Psoas muscle (tissue), 8 donors: Measurements from ENCODE around the gene CIZ1. TPM values are rescaled to one million over a fixed set of nuclear protein-coding genes. Genes with fewer than 3 reads are reported as not detected.

Source experiments
- ATAC-seq, 4 donors: fragments of 200-7000 bp; cut with Tn5 transposase; one replicate each; pipeline ENCODE4 v1.9.1; 2020; ENCODE audit warnings: moderate library complexity in 3 of 4, mild to moderate bottlenecking in 2 of 4
- DNase-seq, 2 donors: peaks; one replicate each; pipeline ENCODE4 v3.0.0-alpha.2; 2020
- H3K27ac ChIP-seq: fragments of 200-600 bp; one replicate; pipeline ENCODE4 v1.8.0; 2022
- H3K27me3 ChIP-seq, 3 donors: fragments of 200-600 bp in 1 of 3; one replicate each; pipeline versions ENCODE4 v1.6.1 to v1.8.0; 2013 to 2022; ENCODE audit warnings: low read length in 2 of 3, mild to moderate bottlenecking in 2 of 3, moderate library complexity in 1 of 3; ENCODE audit not compliant: insufficient read depth in 3 of 3
- H3K36me3 ChIP-seq, 2 donors: fragments of 200-600 bp in 1 of 2; one replicate each; pipeline versions ENCODE4 v1.6.1 to v1.8.0; 2013 to 2022; ENCODE audit warnings: low read depth in 1 of 2, mild to moderate bottlenecking in 1 of 2, moderate library complexity in 1 of 2; ENCODE audit not compliant: insufficient read depth in 1 of 2
- H3K4me1 ChIP-seq: fragments of 200-600 bp; one replicate; pipeline ENCODE4 v1.8.0; 2022
- H3K4me3 ChIP-seq: fragments of 200-600 bp; one replicate; pipeline ENCODE4 v1.8.0; 2022; ENCODE audit warnings: mild to moderate bottlenecking
- H3K9me3 ChIP-seq: fragments of 200-600 bp; one replicate; pipeline ENCODE4 v1.8.0; 2022
- WGBS, 3 donors: extraction: QIAGEN DNeasy Blood & Tissue Kit; methylation state at CpG; one replicate each; pipeline versions ENCODE4 v1.1.6 to v1.1.7; 2013; 5-methylcytosine and 5-hydroxymethylcytosine counted together
- intact Hi-C, 2 donors: fragments of 100-400 bp; cut with DNase I; formaldehyde crosslinking; loops; one replicate each; pipeline versions ENCODE4 v1.11.0 to v1.14.2; 2022
- polyA plus RNA-seq, 3 donors: library from polyadenylated mRNA; stranded (reverse); fragments of 200-250 nt; gene quantifications; one replicate each; pipeline ENCODE4 v1.2.3, GENCODE V29; 2013
- total RNA-seq, 4 donors: library from RNA; stranded (reverse); fragmentation: NEBNext Ultra II Directional in 2 of 4; extraction: Animal tissue kit (Norgen Biotek cat#: 25700) in 2 of 4; gene quantifications; one replicate each; pipeline versions ENCODE4 v1.2.1 to v1.2.4, GENCODE V29; 2021 to 2023
- TF ChIP-seq, protein P1 (sequence below): fragments of 200-600 bp; IDR thresholded peaks from one replicate; pipeline ENCODE4 v1.8.0; 2022; ENCODE audit warnings: antibody characterized with exemption
- donor health status: healthy with polysubstance abuse.
- donor health status: DM: no; HTN: no; CAD: no; lungs with moderate emphysema.
- donor health status: Bipolar disorder and iron deficiency.
- donor health status: healthy.
- donor health status: DM: yes; HTN: yes; CAD: no.
- donor health status: DM: no; HTN: no; CAD: no.
- donor health status: DM: no; HTN: no; CAD: no.
- donor health status: DM: yes; HTN: yes; CAD: no.

CIZ1 gene
- total and polyA plus RNA-seq, 7 donors: 36.2 to 119 (median 86.0) TPM

- ATAC-seq: peak in 1 of 4 donors; percentile 28
- H3K9me3 ChIP-seq: no peaks in the 10 kb centered on the region
- no peaks in the 10 kb centered on the region for H3K27me3 ChIP-seq
- peak; percentile 8 to 39 for DNase-seq
- no peaks in the 10 kb centered on the region for H3K4me1 ChIP-seq
- intact Hi-C loops: no loop called here
- H3K36me3 ChIP-seq: no peaks in the 10 kb centered on the region
- no peak overlapping the region for H3K27ac ChIP-seq
- no peak overlapping the region for H3K4me3 ChIP-seq
- TF ChIP-seq, protein P1, sequence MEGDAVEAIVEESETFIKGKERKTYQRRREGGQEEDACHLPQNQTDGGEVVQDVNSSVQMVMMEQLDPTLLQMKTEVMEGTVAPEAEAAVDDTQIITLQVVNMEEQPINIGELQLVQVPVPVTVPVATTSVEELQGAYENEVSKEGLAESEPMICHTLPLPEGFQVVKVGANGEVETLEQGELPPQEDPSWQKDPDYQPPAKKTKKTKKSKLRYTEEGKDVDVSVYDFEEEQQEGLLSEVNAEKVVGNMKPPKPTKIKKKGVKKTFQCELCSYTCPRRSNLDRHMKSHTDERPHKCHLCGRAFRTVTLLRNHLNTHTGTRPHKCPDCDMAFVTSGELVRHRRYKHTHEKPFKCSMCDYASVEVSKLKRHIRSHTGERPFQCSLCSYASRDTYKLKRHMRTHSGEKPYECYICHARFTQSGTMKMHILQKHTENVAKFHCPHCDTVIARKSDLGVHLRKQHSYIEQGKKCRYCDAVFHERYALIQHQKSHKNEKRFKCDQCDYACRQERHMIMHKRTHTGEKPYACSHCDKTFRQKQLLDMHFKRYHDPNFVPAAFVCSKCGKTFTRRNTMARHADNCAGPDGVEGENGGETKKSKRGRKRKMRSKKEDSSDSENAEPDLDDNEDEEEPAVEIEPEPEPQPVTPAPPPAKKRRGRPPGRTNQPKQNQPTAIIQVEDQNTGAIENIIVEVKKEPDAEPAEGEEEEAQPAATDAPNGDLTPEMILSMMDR: no peak
- 76 to 87% (median 82%) methylated on average over 8 of the region's 8 CpGs for WGBS, 3 donors
Observed at GRCh38 chr9:128143525-128144238, 47.7 kb downstream of the CIZ1 start.

GRCh38 chr9:128142596-128142995, 48.8 kb downstream of the CIZ1 start:
- intact Hi-C loops: no loop called here
- H3K27ac ChIP-seq: no peak overlapping the region
- TF ChIP-seq, protein P1: no peak
- H3K4me3 ChIP-seq: no peak overlapping the region
- no peaks in the 10 kb centered on the region for H3K36me3 ChIP-seq
- no peaks in the 10 kb centered on the region for H3K4me1 ChIP-seq
- no peaks in the 10 kb centered on the region for H3K9me3 ChIP-seq
- H3K27me3 ChIP-seq: no peaks in the 10 kb centered on the region
- DNase-seq (peak in 1 of 2 donors; percentile 29), ATAC-seq (no peak)
- 56 to 65% (median 60%) methylated on average over 2 of the region's 2 CpGs for WGBS, 3 donors

GRCh38 chr9:128142061-128142460, 49.3 kb downstream of the CIZ1 start:
- TF ChIP-seq, protein P1: no peak
- ATAC-seq (peak in 1 of 4 donors; percentile 36), DNase-seq (peak; percentile 7 to 26)
- Histone ChIP-seq H3K9me3 (no peaks in the 10 kb centered on the region), H3K27ac (no peak overlapping the region), H3K4me1 (no peaks in the 10 kb centered on the region), H3K4me3 (no peak overlapping the region), H3K36me3 (no peaks in the 10 kb centered on the region), H3K27me3 (no peaks in the 10 kb centered on the region)
- intact Hi-C loops: no loop called here
- WGBS, 3 donors: 55 to 63% (median 60%) methylated on average over 4 of the region's 4 CpGs

DNA sequence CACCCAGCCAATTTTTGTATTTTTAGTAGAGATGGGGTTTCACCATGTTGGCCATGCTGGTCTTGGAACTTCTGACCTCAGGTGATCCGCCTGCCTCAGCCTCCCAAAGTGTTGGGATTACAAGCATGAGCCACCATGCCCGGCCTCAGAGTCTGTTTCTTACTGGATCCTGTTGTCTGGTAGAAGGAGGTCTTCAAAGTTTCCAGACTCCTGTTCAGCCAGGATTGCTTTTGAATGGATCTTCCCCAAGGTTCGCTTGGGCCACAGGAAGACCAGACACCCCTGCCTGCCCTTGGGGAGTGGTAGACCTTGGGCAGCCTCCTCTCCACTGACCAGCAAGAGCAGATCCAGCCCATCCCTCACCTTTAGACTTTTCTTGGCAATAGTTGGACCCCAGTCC, 49.8 kb downstream of the CIZ1 start:
- TF ChIP-seq, protein P1: no peak
- DNase-seq (peak in 1 of 2 donors; percentile 8), ATAC-seq (peak in 1 of 4 donors; percentile 8)
- 94 to 95% (median 95%) methylated on average over 3 of the region's 3 CpGs for WGBS, 3 donors
- Histone ChIP-seq H3K27ac (no peak overlapping the region), H3K4me1 (no peaks in the 10 kb centered on the region), H3K9me3 (no peaks in the 10 kb centered on the region), H3K36me3 (no peaks in the 10 kb centered on the region), H3K27me3 (no peaks in the 10 kb centered on the region), H3K4me3 (no peak overlapping the region)
- intact Hi-C loops: no loop called here

DNA sequence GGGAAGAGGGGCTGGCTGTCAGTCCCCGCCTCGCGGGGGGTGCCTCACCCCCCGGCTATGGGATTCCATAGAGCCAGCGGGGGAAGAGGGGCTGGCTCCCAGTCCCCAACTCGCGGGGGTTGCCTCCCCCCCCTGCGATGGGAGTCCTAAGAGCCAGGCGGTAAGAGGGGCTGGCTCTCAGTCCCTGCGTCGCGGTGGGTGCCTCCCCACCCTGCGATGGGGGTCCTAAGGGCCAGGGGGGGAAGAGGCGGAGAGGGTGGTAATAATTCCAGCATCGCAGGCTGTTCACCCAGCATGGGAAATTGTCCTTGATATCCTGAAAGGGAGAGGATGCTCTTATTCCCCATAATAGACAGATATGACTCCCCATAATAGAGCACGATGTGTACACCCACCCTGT, 51.8 kb downstream of the CIZ1 start:
- ATAC-seq: no peak
- H3K27ac ChIP-seq: no peak overlapping the region
- H3K9me3 ChIP-seq: no peaks in the 10 kb centered on the region
- peak in 1 of 2 donors; percentile 8 for DNase-seq
- H3K4me3 ChIP-seq: no peak overlapping the region
- no peaks in the 10 kb centered on the region for H3K36me3 ChIP-seq
- H3K27me3 ChIP-seq: no peaks in the 10 kb centered on the region
- TF ChIP-seq, protein P1: no peak
- intact Hi-C loops: no loop called here
- H3K4me1 ChIP-seq: no peaks in the 10 kb centered on the region
- 44 to 77% (median 74%) methylated on average over 3 to 8 of the region's 16 CpGs for WGBS, 3 donors
